Uterus (tissue), 4 donors: ENCODE data around the gene ITSN1. TPM values are rescaled to one million over a fixed set of nuclear protein-coding genes. Genes with fewer than 3 reads are reported as not detected.

ENCODE experiments used
- DNase-seq, 2 donors: peaks; one replicate each; pipeline ENCODE4 v3.0.0-alpha.2; 2019 to 2020
- H3K27ac ChIP-seq, 2 donors: fragments of 200-600 bp; sonication (generic); 1 replicate in 1 of 2; 2 replicates in 1 of 2; pipeline ENCODE4 v1.5.1; 2016 to 2018
- H3K27me3 ChIP-seq, 2 donors: fragments of 200-600 bp; sonication (generic); one replicate each; pipeline ENCODE4 v1.5.1; 2018 to 2019; ENCODE audit warnings: control low read depth in 1 of 2
- H3K36me3 ChIP-seq, 2 donors: fragments of 200-600 bp; sonication (generic); one replicate each; pipeline ENCODE4 v1.5.1; 2019; ENCODE audit warnings: control low read depth in 1 of 2
- H3K4me1 ChIP-seq, 2 donors: fragments of 200-600 bp; sonication (generic); one replicate each; pipeline ENCODE4 v1.5.1; 2018 to 2019; ENCODE audit warnings: control low read depth in 1 of 2
- H3K4me3 ChIP-seq, 2 donors: fragments of 200-600 bp; sonication (generic); 1 replicate in 1 of 2; 2 replicates in 1 of 2; pipeline ENCODE4 v1.5.1; 2018 to 2019; ENCODE audit warnings: mild to moderate bottlenecking in 1 of 2
- H3K9me3 ChIP-seq, 2 donors: fragments of 200-600 bp; sonication (generic); one replicate each; pipeline ENCODE4 v1.5.1; 2019; ENCODE audit warnings: control low read depth in 1 of 2
- POLR2A ChIP-seq, 2 donors: fragments of 450-650 bp; IDR thresholded peaks; one replicate each; pipeline ENCODE4 v1.6.1; 2016; ENCODE audit warnings: antibody characterized with exemption in 2 of 2, mild to moderate bottlenecking in 1 of 2, moderate library complexity in 1 of 2
- intact Hi-C: fragments of 100-400 bp; cut with DNase I; formaldehyde crosslinking; loops from one replicate; pipeline ENCODE4 v1.15.1; 2023; ENCODE audit warnings: low total_unique reads
- total RNA-seq, 4 donors: library from RNA; depleted of rRNA in 3 of 4; stranded (reverse); fragments of >200 nt in 3 of 4; gene quantifications; one replicate each; pipeline versions ENCODE4 v1.1.0 to v1.2.4, GENCODE V29; 2014 to 2023
- TF ChIP-seq, protein P1 (sequence below), 4 experiments: fragments of 200-600 bp in 2 of 4; fragments of 450-650 bp in 2 of 4; sonication (generic) in 2 of 4; IDR thresholded peaks; one replicate each; pipeline ENCODE4 v1.5.1; 2016 to 2019; ENCODE audit warnings: antibody characterized with exemption in 4 of 4, mild to moderate bottlenecking in 2 of 4, moderate library complexity in 1 of 4
- donor health status: DM: yes; HTN: yes; CAD: no.

ITSN1 gene
- total RNA-seq, 4 donors from 2014 or later, result 21.8 to 77.4 (median 48.1) TPM

GRCh38 chr21:33801424-33802405 lies 159.4 kb downstream of the ITSN1 start:
- DNase-seq, result no peak
- intact Hi-C loops, result no loop called here
- TF ChIP-seq, protein P1, sequence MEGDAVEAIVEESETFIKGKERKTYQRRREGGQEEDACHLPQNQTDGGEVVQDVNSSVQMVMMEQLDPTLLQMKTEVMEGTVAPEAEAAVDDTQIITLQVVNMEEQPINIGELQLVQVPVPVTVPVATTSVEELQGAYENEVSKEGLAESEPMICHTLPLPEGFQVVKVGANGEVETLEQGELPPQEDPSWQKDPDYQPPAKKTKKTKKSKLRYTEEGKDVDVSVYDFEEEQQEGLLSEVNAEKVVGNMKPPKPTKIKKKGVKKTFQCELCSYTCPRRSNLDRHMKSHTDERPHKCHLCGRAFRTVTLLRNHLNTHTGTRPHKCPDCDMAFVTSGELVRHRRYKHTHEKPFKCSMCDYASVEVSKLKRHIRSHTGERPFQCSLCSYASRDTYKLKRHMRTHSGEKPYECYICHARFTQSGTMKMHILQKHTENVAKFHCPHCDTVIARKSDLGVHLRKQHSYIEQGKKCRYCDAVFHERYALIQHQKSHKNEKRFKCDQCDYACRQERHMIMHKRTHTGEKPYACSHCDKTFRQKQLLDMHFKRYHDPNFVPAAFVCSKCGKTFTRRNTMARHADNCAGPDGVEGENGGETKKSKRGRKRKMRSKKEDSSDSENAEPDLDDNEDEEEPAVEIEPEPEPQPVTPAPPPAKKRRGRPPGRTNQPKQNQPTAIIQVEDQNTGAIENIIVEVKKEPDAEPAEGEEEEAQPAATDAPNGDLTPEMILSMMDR (IDR thresholded peaks at IDR 0.05), result no peak
- Histone ChIP-seq H3K4me3 (no peak overlapping the region), H3K9me3 (no peaks in the 10 kb centered on the region), H3K36me3 (no peaks in the 10 kb centered on the region), H3K27me3 (no peaks in the 10 kb centered on the region), H3K4me1 (peaks cover 0 to 4% of the 10 kb centered on the region in 2 donors), H3K27ac (peak overlapping the region; percentile 67 to 68)

GRCh38 chr21:33802481-33802880 lies 160.2 kb downstream of the ITSN1 start:
- intact Hi-C loops, result no loop called here
- no peaks in the 10 kb centered on the region for H3K27me3 ChIP-seq
- H3K4me1 ChIP-seq, result peaks cover 0 to 4% of the 10 kb centered on the region in 2 donors
- peak overlapping the region; percentile 67 to 68 for H3K27ac ChIP-seq
- TF ChIP-seq POLR2A (IDR thresholded peaks at IDR 0.05), result no peak
- TF ChIP-seq, protein P1 (IDR thresholded peaks at IDR 0.05), result no peak
- H3K9me3 ChIP-seq, result no peaks in the 10 kb centered on the region
- DNase-seq, result no peak
- H3K4me3 ChIP-seq, result no peak overlapping the region
- no peaks in the 10 kb centered on the region for H3K36me3 ChIP-seq

DNA sequence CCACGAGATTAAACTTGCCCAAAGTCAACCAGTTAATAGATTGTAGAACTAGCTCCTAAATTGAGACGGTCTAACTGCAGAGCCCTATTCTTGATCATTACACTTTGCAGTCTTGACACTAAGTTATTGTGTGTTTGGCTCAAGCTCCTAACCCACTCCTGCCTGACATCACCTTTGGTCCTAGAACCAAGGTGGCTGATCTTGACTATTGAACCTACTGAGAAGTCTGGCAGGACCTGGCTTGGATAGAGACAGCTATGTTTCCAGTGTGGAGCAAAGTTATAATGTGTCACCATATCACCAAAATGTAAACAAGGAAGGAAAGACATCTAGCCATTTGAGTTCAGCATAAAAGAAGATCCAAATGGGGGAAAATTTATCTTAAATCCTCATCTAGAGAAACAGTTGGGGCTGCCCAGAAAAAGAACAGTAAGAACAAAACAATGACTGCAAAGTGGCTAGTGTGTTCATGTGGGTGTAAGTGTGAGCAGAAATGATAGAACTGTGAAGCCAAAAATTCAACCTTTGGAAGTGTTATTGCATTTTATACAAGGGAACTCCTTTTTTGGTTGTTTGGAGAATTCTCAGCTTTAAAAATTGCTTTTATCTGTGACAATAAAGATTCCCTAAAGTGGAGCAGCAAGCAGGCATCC lies 166.5 kb downstream of the ITSN1 start:
- TF ChIP-seq, protein P1 (IDR thresholded peaks at IDR 0.05), result no peak
- no peak for TF ChIP-seq POLR2A (IDR thresholded peaks at IDR 0.05)
- Histone ChIP-seq H3K4me1 (no peaks in the 10 kb centered on the region), H3K9me3 (no peaks in the 10 kb centered on the region), H3K27ac (no peak overlapping the region), H3K4me3 (no peak overlapping the region), H3K27me3 (no peaks in the 10 kb centered on the region), H3K36me3 (no peaks in the 10 kb centered on the region)
- DNase-seq, result no peak
- intact Hi-C loops, result no loop called here

DNA sequence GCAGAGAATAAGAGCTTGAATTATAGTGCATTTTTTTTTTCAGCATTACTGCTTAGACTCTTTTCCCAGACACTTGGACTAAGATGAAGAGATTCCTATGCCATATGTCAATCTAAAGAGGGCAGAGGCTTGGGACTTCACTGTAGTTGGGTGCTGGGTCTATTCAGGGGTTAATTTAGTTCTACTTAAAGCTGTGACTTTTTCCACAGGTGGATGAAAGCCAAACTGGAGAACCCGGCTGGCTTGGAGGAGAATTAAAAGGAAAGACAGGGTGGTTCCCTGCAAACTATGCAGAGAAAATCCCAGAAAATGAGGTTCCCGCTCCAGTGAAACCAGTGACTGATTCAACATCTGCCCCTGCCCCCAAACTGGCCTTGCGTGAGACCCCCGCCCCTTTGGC lies 168.5 kb downstream of the ITSN1 start:
- no peak for DNase-seq
- intact Hi-C loops, result no loop called here
- Histone ChIP-seq H3K4me1 (no peaks in the 10 kb centered on the region), H3K27me3 (no peaks in the 10 kb centered on the region), H3K9me3 (no peaks in the 10 kb centered on the region), H3K27ac (peak overlapping the region in 1 of 2 donors; percentile 57), H3K4me3 (no peak overlapping the region), H3K36me3 (no peaks in the 10 kb centered on the region)
- TF ChIP-seq, protein P1 (IDR thresholded peaks at IDR 0.05), result no peak
- no peak for TF ChIP-seq POLR2A (IDR thresholded peaks at IDR 0.05)
